Activated CD8-positive, alpha-beta T cell treated with anti-CD3 and anti-CD28 coated beads for 36 hours (primary cell): ENCODE results near the gene STXBP6. TPM values are rescaled to one million over a fixed set of nuclear protein-coding genes. Genes with fewer than 3 reads are reported as not detected.

Experiments
- ATAC-seq: fragments of 200-7000 bp; cut with Tn5 transposase; one replicate; pipeline ENCODE4 v1.10.0; 2021; ENCODE audit warnings: mild to moderate bottlenecking, moderate library complexity
- CTCF ChIA-PET: fragments of 350-600 bp; sonication (Branson Sonifier 250); formaldehyde crosslinking; loops from one replicate; lab custom pipeline; 2021; ENCODE audit warnings: antibody characterized with exemption; lab: Charles Lee
- POLR2A ChIA-PET: fragments of 350-600 bp; sonication (Branson Sonifier 250); formaldehyde crosslinking; loops from one replicate; lab custom pipeline; 2021; ENCODE audit warnings: antibody characterized with exemption; lab: Charles Lee
- DNase-seq: peaks from one replicate; pipeline ENCODE4 v3.0.0-alpha.2; 2020
- H3K27ac Mint-ChIP-seq: one replicate; pipeline ENCODE4 v1.8.0; 2021; ENCODE audit warnings: mild to moderate bottlenecking, mixed read lengths
- H3K27me3 Mint-ChIP-seq: one replicate; pipeline ENCODE4 v1.8.0; 2021; ENCODE audit warnings: mixed read lengths
- H3K36me3 Mint-ChIP-seq: one replicate; pipeline ENCODE4 v1.8.0; 2021; ENCODE audit warnings: low read depth, mixed read lengths
- H3K4me1 Mint-ChIP-seq: one replicate; pipeline ENCODE4 v1.8.0; 2021; ENCODE audit warnings: low read depth, mixed read lengths
- H3K4me3 Mint-ChIP-seq: one replicate; pipeline ENCODE4 v1.8.0; 2021; ENCODE audit warnings: mild to moderate bottlenecking, moderate library complexity, mixed read lengths
- H3K9me3 Mint-ChIP-seq: one replicate; pipeline ENCODE4 v1.8.0; 2021; ENCODE audit warnings: mixed read lengths
- intact Hi-C: fragments of 100-400 bp; cut with micrococcal nuclease; formaldehyde crosslinking; loops from one replicate; pipeline ENCODE4 v1.10.0; 2022
- total RNA-seq, 2 experiments: library from RNA; stranded (reverse); gene quantifications; one replicate each; pipeline ENCODE4 v1.2.3, GENCODE V29; 2021
- TF ChIP-seq, protein P1 (sequence below): fragments of 200-600 bp; IDR thresholded peaks from one replicate; pipeline ENCODE4 v1.8.0; 2022; ENCODE audit warnings: antibody characterized with exemption, mild to moderate bottlenecking

The STXBP6 gene
- total RNA-seq, 2 experiments from 2014 or later: not detected

DNA sequence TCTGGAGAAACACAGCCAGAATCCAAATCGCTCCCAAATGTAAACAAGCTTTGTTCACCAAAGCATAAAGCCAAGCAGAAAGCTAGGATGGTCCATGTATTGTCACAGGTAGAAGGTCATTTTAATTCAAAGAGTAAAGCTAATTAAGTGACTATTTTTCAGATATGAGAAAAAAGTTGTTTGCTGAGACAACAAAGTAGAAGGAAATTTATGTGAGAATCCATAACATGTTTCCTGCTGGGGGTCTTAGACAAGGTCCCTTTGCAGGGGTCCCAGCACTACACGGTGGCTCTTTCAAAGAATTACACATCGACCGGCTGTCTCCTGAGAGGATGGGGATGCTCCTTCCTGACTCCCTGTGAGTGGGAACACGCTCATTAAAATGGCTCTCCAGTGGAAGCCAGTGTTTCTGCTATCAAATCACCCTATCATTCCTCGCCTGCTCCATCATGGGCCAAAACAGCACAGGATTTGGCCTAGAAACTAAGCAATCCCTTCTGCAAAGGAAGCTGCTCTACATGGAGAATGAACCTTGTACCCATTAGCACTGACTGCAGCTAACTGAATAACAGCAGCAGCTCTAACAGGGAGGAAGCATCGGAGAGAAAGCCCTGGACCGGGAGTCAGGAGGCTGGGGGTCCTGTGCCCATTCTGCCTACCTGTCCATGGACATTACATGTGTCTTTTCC is 175.3 kb downstream of the STXBP6 start:
- Mint-ChIP-seq H3K27ac (no peak overlapping the region), H3K36me3 (no peaks in the 10 kb centered on the region), H3K27me3 (peaks cover 16% of the 10 kb centered on the region), H3K4me3 (no peak overlapping the region), H3K4me1 (no peaks in the 10 kb centered on the region), H3K9me3 (no peaks in the 10 kb centered on the region)
- DNase-seq: no peak
- TF ChIP-seq, protein P1, sequence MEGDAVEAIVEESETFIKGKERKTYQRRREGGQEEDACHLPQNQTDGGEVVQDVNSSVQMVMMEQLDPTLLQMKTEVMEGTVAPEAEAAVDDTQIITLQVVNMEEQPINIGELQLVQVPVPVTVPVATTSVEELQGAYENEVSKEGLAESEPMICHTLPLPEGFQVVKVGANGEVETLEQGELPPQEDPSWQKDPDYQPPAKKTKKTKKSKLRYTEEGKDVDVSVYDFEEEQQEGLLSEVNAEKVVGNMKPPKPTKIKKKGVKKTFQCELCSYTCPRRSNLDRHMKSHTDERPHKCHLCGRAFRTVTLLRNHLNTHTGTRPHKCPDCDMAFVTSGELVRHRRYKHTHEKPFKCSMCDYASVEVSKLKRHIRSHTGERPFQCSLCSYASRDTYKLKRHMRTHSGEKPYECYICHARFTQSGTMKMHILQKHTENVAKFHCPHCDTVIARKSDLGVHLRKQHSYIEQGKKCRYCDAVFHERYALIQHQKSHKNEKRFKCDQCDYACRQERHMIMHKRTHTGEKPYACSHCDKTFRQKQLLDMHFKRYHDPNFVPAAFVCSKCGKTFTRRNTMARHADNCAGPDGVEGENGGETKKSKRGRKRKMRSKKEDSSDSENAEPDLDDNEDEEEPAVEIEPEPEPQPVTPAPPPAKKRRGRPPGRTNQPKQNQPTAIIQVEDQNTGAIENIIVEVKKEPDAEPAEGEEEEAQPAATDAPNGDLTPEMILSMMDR: no peak
- CTCF ChIA-PET: no interaction called here
- POLR2A ChIA-PET: no interaction called here
- no peak for ATAC-seq
- intact Hi-C loops: no loop called here

DNA sequence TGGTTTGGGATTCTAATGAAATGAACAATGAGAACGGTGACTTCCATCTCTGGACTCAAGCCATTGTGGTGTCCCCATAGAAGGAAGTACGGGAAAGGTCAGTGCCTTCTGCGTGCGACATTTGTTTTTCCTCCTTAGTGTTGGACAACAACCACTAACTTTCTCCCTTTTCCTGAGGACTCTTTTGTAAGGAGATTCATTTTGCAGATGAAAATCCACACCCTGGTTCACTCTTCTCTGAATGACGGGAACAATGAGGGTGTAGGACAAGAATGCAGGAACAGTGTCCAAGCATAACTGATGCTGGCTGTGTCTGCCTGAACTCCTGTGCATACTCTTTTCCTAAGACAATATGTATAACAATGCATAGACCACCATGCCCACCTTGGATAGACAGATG is 176.4 kb downstream of the STXBP6 start:
- intact Hi-C loops: no loop called here

DNA sequence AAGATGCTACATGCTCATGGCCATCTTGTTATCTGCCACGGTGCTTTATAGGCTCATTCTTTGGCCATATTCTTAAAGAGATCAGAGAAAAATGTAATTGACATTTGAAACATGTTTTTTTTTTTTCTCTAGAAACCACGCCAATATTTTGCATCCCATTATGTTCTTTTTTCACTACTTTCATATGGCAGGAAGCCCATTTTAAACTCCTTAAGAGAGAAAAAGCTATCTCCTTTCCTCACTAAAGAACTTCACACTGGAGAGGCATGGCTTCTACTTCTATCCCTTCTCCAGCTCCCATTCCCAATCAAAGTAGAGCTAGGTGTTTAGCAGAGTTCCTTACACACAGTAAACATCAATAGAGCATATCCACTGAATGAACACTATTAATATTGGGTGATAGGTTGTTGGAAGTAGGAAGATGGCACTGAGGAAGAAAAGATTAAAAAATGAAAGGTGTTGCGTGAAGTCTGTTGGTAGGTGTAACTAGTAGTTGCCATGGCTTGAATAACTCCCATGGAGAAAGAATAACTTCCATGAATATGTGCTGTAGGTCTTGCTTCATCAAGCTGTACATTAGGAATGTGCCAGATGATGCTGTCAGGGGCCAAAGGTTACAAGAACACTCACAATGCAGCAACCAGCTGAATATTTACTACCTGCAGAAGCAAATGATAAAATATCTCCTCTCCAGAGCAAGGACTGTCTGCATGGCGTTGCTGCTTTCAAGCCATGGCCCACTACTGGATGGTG is 178.8 kb downstream of the STXBP6 start:
- TF ChIP-seq, protein P1: no peak
- DNase-seq (no peak), ATAC-seq (no peak)
- intact Hi-C loops: no loop called here
- no peaks in the 10 kb centered on the region for H3K9me3 Mint-ChIP-seq
- H3K27me3 Mint-ChIP-seq: peaks cover 13% of the 10 kb centered on the region
- no peaks in the 10 kb centered on the region for H3K36me3 Mint-ChIP-seq
- H3K27ac Mint-ChIP-seq: no peak overlapping the region
- H3K4me1 Mint-ChIP-seq: no peaks in the 10 kb centered on the region
- CTCF ChIA-PET: no interaction called here
- POLR2A ChIA-PET: no interaction called here
- no peak overlapping the region for H3K4me3 Mint-ChIP-seq

More for the DNA sequence above, 176.4 kb downstream of the STXBP6 start:
- Mint-ChIP-seq H3K9me3 (no peaks in the 10 kb centered on the region), H3K4me3 (no peak overlapping the region), H3K27me3 (peaks cover 15% of the 10 kb centered on the region), H3K36me3 (no peaks in the 10 kb centered on the region), H3K27ac (no peak overlapping the region), H3K4me1 (no peaks in the 10 kb centered on the region)
- CTCF ChIA-PET: no interaction called here
- POLR2A ChIA-PET: no interaction called here
- DNase-seq (no peak), ATAC-seq (no peak)
- TF ChIP-seq, protein P1: no peak

DNA sequence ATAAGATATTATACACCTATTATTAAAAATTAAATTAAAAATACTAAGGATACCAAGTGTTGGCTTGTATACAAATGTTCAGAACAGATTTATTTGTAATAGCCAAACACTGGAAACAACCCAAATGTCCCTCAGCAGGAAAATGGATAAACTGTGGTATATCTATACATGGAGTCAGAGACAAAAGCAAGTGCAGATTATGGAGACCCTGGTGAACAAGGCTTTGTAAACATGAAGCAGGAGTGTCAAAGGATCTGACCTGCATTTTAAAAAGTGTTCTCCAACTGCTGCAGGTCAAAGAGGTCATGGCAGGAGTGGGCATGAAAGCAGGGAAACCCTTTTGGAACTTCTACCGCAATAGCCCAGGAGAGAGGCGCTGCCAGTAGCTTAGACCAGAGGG is 181.6 kb downstream of the STXBP6 start:
- no peak for ATAC-seq
- no peak overlapping the region for H3K27ac Mint-ChIP-seq
- CTCF ChIA-PET: no interaction called here

More for the DNA sequence above, 181.6 kb downstream of the STXBP6 start:
- TF ChIP-seq, protein P1: no peak
- DNase-seq: no peak
- intact Hi-C loops: no loop called here
- H3K36me3 Mint-ChIP-seq: no peaks in the 10 kb centered on the region
- POLR2A ChIA-PET: no interaction called here
- H3K27me3 Mint-ChIP-seq: peaks cover 13% of the 10 kb centered on the region
- no peaks in the 10 kb centered on the region for H3K9me3 Mint-ChIP-seq
- no peaks in the 10 kb centered on the region for H3K4me1 Mint-ChIP-seq
- no peak overlapping the region for H3K4me3 Mint-ChIP-seq
